CD14-positive monocyte (primary cell): Measurements from ENCODE around the gene ZBTB8B. TPM values are rescaled to one million over a fixed set of nuclear protein-coding genes. Genes with fewer than 3 reads are reported as not detected.
"Not testable (repeated sequence)": the region's sequence is repeated elsewhere in the genome, so short reads cannot be mapped to it uniquely, and the experiment has no call there.

ENCODE experiments used
- DNase-seq, 3 donors: peaks; one replicate each; pipeline ENCODE4 v3.0.0-alpha.2; 2011 to 2022
- H2AFZ ChIP-seq: 2 replicates; pipeline ENCODE4 v1.6.0; 2012; ENCODE audit warnings: mild to moderate bottlenecking, low read depth, low read length, inconsistent platforms; ENCODE audit not compliant: insufficient read depth, poor library complexity, severe bottlenecking
- H3K27ac ChIP-seq, 2 donors: 1 replicate in 1 of 2; 2 replicates in 1 of 2; pipeline ENCODE4 v1.5.1; 2012 to 2013; ENCODE audit warnings: low read length in 2 of 2, control low read depth in 1 of 2, inconsistent platforms in 1 of 2, low read depth in 1 of 2, mild to moderate bottlenecking in 1 of 2
- H3K27me3 ChIP-seq, 2 donors: one replicate each; pipeline versions ENCODE4 v1.6.0 to v1.6.1; 2011 to 2013; ENCODE audit warnings: low read length in 2 of 2; ENCODE audit not compliant: control insufficient read depth in 2 of 2, insufficient read depth in 2 of 2
- H3K36me3 ChIP-seq, 2 donors: replicated peaks in 1 of 2; 1 replicate in 1 of 2; 2 replicates in 1 of 2; pipeline versions ENCODE4 v1.5.1 to v1.6.1; 2012 to 2013; ENCODE audit warnings: low read length in 2 of 2, control low read depth in 1 of 2, inconsistent platforms in 1 of 2, mild to moderate bottlenecking in 1 of 2; ENCODE audit not compliant: insufficient read depth in 2 of 2, control insufficient read depth in 1 of 2
- H3K4me1 ChIP-seq, 2 donors: 1 replicate in 1 of 2; 2 replicates in 1 of 2; pipeline versions ENCODE4 v1.5.1 to v1.6.1; 2012 to 2013; ENCODE audit warnings: low read length in 2 of 2, control low read depth in 1 of 2, inconsistent platforms in 1 of 2, mild to moderate bottlenecking in 1 of 2, moderate library complexity in 1 of 2; ENCODE audit not compliant: insufficient read depth in 2 of 2, control insufficient read depth in 1 of 2
- H3K4me2 ChIP-seq: replicated peaks from 2 replicates; pipeline ENCODE3; 2012; ENCODE audit warnings: low read length, moderate library complexity, mild to moderate bottlenecking; ENCODE audit not compliant: poor library complexity, severe bottlenecking; ENCODE audit errors: extremely low read depth
- H3K4me3 ChIP-seq, 3 experiments: fragments of 200-600 bp in 1 of 3; sonication (generic) in 1 of 3; replicated peaks in 1 of 3; 1 replicate in 2 of 3; 2 replicates in 1 of 3; pipeline ENCODE4 v1.5.1; 2011 to 2013; ENCODE audit warnings: low read length in 3 of 3, mild to moderate bottlenecking in 3 of 3, control low read depth in 2 of 3, low read depth in 2 of 3, inconsistent platforms in 1 of 3, moderate library complexity in 1 of 3
- H3K79me2 ChIP-seq: 2 replicates; pipeline ENCODE4 v1.6.0; 2012; ENCODE audit warnings: mild to moderate bottlenecking, control low read depth, inconsistent platforms, low read length, moderate library complexity; ENCODE audit not compliant: insufficient read depth
- H3K9ac ChIP-seq: 2 replicates; pipeline ENCODE4 v1.6.0; 2017; ENCODE audit warnings: low read length, mild to moderate bottlenecking; ENCODE audit not compliant: insufficient read depth, poor library complexity, severe bottlenecking
- H3K9me3 ChIP-seq, 2 donors: replicated peaks in 1 of 2; 1 replicate in 1 of 2; 2 replicates in 1 of 2; pipeline versions ENCODE4 v1.5.1 to v1.6.1; 2012 to 2013; ENCODE audit warnings: low read length in 2 of 2, control low read depth in 1 of 2; ENCODE audit not compliant: control insufficient read depth in 1 of 2, insufficient read depth in 1 of 2
- H4K20me1 ChIP-seq: 2 replicates; pipeline ENCODE4 v1.6.0; 2012; ENCODE audit warnings: mild to moderate bottlenecking, low read length, control low read depth, moderate library complexity; ENCODE audit not compliant: insufficient read depth
- H3K27ac Mint-ChIP-seq, 7 donors: one replicate each; pipeline ENCODE4 v1.8.0; 2020; ENCODE audit warnings: mild to moderate bottlenecking in 7 of 7, mixed read lengths in 7 of 7, moderate library complexity in 6 of 7, inconsistent platforms in 2 of 7
- H3K27me3 Mint-ChIP-seq, 3 donors: one replicate each; pipeline ENCODE4 v1.8.0; 2021 to 2022; ENCODE audit warnings: low read depth in 3 of 3, mild to moderate bottlenecking in 3 of 3, mixed read lengths in 3 of 3, moderate library complexity in 3 of 3, inconsistent platforms in 1 of 3
- H3K36me3 Mint-ChIP-seq, 2 donors: one replicate each; pipeline ENCODE4 v1.8.0; 2020; ENCODE audit warnings: mixed read lengths in 2 of 2, inconsistent platforms in 1 of 2, mild to moderate bottlenecking in 1 of 2
- H3K4me1 Mint-ChIP-seq: one replicate; pipeline ENCODE4 v1.8.0; 2020; ENCODE audit warnings: mild to moderate bottlenecking, mixed read lengths
- H3K4me3 Mint-ChIP-seq, 2 donors: one replicate each; pipeline ENCODE4 v1.8.0; 2020; ENCODE audit warnings: mild to moderate bottlenecking in 2 of 2, mixed read lengths in 2 of 2, moderate library complexity in 1 of 2
- H3K9me3 Mint-ChIP-seq, 7 donors: one replicate each; pipeline ENCODE4 v1.8.0; 2020 to 2022; ENCODE audit warnings: mixed read lengths in 7 of 7, mild to moderate bottlenecking in 6 of 7, moderate library complexity in 6 of 7, inconsistent platforms in 2 of 7
- WGBS: methylation state at CpG from one replicate; pipeline ENCODE4 v1.1.5; 2013; ENCODE audit warnings: missing lambda C conversion rate; ENCODE audit not compliant: insufficient coverage; 5-methylcytosine and 5-hydroxymethylcytosine counted together
- intact Hi-C, 2 donors: fragments of 100-400 bp; cut with micrococcal nuclease; formaldehyde crosslinking; loops; one replicate each; pipeline versions ENCODE4 v1.15.0 to v1.15.1; 2023
- polyA plus RNA-seq, 3 donors: library from polyadenylated mRNA; depleted of rRNA in 1 of 3; unstranded in 2 of 3; stranded (reverse) in 1 of 3; fragments of 300-500 nt in 2 of 3; fragments of >200 nt in 1 of 3; fragmentation: Illumina TruSeq in 2 of 3; gene quantifications; 1 replicate in 2 of 3; 2 replicates in 1 of 3; pipeline ENCODE4 v1.2.3, GENCODE V29; 2012 to 2021
- TF ChIP-seq, protein P1 (sequence below): fragments of 200-600 bp; IDR thresholded peaks from one replicate; pipeline ENCODE4 v1.8.0; 2022; ENCODE audit warnings: antibody characterized with exemption, mild to moderate bottlenecking

Gene ZBTB8B
- polyA plus RNA-seq, 3 donors, result not detected

DNA sequence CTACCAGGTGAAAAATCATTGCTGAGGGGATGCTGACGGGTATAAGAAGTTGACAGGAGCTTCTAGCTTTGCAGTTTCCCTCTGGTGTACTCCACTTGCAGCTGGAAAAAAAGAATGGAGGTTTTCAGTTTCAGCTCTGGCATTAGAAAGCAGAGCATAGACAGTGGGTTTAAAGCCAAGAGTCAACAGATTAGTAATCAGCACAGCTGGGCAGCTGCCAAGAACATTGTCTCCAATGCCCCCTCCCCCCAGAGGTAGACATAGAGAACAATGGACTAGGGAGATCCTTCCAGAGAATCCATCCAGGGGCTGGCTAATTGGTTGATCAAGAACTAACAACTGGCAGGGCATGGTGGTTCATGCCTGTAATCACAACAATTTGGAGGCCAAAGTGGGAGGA lies 10.1 kb upstream of the ZBTB8B start:
- no peaks in the 10 kb centered on the region for H3K4me1 ChIP-seq
- H3K27ac ChIP-seq, result no peak overlapping the region
- peaks cover 21 to 25% of the 10 kb centered on the region in 2 donors for H3K9me3 ChIP-seq
- intact Hi-C loops, result no loop called here
- H3K9ac ChIP-seq, result no peak overlapping the region
- H3K4me3 Mint-ChIP-seq, result no peak overlapping the region
- H3K4me2 ChIP-seq, result no peak overlapping the region
- H3K9me3 Mint-ChIP-seq, result peaks cover 13 to 35% (median 25%) of the 10 kb centered on the region in 7 donors
- H3K27me3 Mint-ChIP-seq, result peaks cover 2 to 14% (median 12%) of the 10 kb centered on the region in 3 donors
- H3K4me3 ChIP-seq, result no peak overlapping the region
- no CpG with 5 or more reads among the region's 1 CpG for WGBS
- H3K36me3 ChIP-seq, result no peaks in the 10 kb centered on the region
- H3K79me2 ChIP-seq, result no peaks in the 10 kb centered on the region
- TF ChIP-seq, protein P1, sequence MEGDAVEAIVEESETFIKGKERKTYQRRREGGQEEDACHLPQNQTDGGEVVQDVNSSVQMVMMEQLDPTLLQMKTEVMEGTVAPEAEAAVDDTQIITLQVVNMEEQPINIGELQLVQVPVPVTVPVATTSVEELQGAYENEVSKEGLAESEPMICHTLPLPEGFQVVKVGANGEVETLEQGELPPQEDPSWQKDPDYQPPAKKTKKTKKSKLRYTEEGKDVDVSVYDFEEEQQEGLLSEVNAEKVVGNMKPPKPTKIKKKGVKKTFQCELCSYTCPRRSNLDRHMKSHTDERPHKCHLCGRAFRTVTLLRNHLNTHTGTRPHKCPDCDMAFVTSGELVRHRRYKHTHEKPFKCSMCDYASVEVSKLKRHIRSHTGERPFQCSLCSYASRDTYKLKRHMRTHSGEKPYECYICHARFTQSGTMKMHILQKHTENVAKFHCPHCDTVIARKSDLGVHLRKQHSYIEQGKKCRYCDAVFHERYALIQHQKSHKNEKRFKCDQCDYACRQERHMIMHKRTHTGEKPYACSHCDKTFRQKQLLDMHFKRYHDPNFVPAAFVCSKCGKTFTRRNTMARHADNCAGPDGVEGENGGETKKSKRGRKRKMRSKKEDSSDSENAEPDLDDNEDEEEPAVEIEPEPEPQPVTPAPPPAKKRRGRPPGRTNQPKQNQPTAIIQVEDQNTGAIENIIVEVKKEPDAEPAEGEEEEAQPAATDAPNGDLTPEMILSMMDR, result no peak
- H3K27ac Mint-ChIP-seq, result no peak overlapping the region
- no peak overlapping the region for H2AFZ ChIP-seq
- no peaks in the 10 kb centered on the region for H4K20me1 ChIP-seq
- H3K27me3 ChIP-seq, result peaks cover 0 to 5% of the 10 kb centered on the region in 2 donors
- no peaks in the 10 kb centered on the region for H3K36me3 Mint-ChIP-seq
- H3K4me1 Mint-ChIP-seq, result no peaks in the 10 kb centered on the region
- no peak for DNase-seq

DNA sequence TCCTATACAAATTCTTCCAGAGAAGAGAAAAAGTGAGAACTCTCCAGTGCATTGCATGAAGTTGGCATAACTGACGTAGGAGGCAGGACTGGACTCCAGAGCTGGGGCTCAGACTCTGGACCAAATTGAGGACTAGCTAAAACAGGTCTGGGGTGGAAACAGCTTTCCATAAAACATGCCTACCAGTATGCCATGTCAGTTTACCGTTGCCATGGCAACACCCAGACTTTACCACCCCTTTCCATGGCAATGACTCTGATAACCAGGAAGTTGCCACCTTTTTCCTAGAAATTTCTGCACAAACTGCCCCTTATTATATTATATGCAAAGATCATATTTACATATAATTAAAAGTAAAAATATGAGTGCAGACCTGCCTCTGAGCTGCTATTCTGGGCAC lies 8.9 kb upstream of the ZBTB8B start:
- Histone ChIP-seq H2AFZ (no peak overlapping the region), H3K27me3 (peaks cover 0 to 5% of the 10 kb centered on the region in 2 donors), H3K4me3 (no peak overlapping the region), H3K4me2 (no peak overlapping the region), H3K27ac (no peak overlapping the region), H3K36me3 (no peaks in the 10 kb centered on the region), H4K20me1 (no peaks in the 10 kb centered on the region), H3K4me1 (no peaks in the 10 kb centered on the region), H3K9ac (no peak overlapping the region), H3K9me3 (peaks cover 23 to 25% of the 10 kb centered on the region in 2 donors), H3K79me2 (no peaks in the 10 kb centered on the region)
- peaks cover 2 to 15% (median 14%) of the 10 kb centered on the region in 3 donors for H3K27me3 Mint-ChIP-seq
- DNase-seq, result no peak
- no peaks in the 10 kb centered on the region for H3K36me3 Mint-ChIP-seq
- H3K27ac Mint-ChIP-seq, result no peak overlapping the region
- H3K4me3 Mint-ChIP-seq, result no peak overlapping the region
- TF ChIP-seq, protein P1, result no peak
- WGBS, result 100% methylated on average over 2 of the region's 2 CpGs
- intact Hi-C loops, result no loop called here
- no peaks in the 10 kb centered on the region for H3K4me1 Mint-ChIP-seq
- H3K9me3 Mint-ChIP-seq, result peaks cover 13 to 37% (median 24%) of the 10 kb centered on the region in 7 donors

DNA sequence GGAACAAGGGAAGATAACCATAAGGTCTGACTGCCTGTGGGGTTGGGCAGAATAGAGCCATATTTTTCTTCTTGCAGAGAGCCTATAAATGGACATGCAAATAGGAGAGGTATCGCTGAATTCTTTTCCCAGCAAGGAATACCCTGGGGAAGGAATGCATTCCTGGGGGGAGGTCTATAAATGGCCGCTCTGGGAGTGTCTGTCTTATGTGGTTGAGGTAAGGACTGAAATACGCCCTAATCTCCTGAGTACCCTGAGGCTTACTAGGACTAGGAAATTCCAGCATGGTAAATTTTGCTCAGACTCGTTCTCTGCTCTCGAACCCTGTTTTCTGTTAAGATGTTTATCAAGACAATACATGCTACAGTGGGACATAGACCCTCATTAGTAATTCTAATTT lies 6.1 kb upstream of the ZBTB8B start:
- H3K27ac Mint-ChIP-seq, H3K9ac ChIP-seq, H3K4me3 Mint-ChIP-seq, H3K4me1 ChIP-seq, H3K27ac ChIP-seq, H3K36me3 ChIP-seq, intact Hi-C loops, H3K4me2 ChIP-seq, H2AFZ ChIP-seq, H4K20me1 ChIP-seq, DNase-seq, H3K4me3 ChIP-seq, H3K4me1 Mint-ChIP-seq, H3K36me3 Mint-ChIP-seq, H3K79me2 ChIP-seq: not testable (repeated sequence)
- 96% methylated on average over 4 of the region's 5 CpGs for WGBS
- Histone ChIP-seq H3K9me3 (peaks cover 23 to 25% of the 10 kb centered on the region in 2 donors), H3K27me3 (peaks cover 11 to 16% of the 10 kb centered on the region in 2 donors)
- Mint-ChIP-seq H3K27me3 (peaks cover 15 to 34% (median 27%) of the 10 kb centered on the region in 3 donors), H3K9me3 (peaks cover 13 to 35% (median 26%) of the 10 kb centered on the region in 7 donors)
